ENCODE data around the gene ADAM10.

ADAM10 gene

GRCh38 chr15:58593870-58594269 lies 155.6 kb downstream of the ADAM10 start:
- H3K27ac ChIP-seq: peak overlapping the region; percentile 45; the same call in 1 of the 2 replicates
- no peaks in the 10 kb centered on the region for H4K20me1 ChIP-seq (ENCODE audit: insufficient read depth)
- no peak for TF ChIP-seq CTCF (conservative IDR thresholded peaks at IDR 0.05; ENCODE audit: low read depth, low read length)
- peaks cover 72% of the 10 kb centered on the region for H3K4me1 ChIP-seq (ENCODE audit: low read depth, poor library complexity, severe bottlenecking)
- H3K36me3 ChIP-seq (ENCODE audit: insufficient read depth): peaks cover 8% of the 10 kb centered on the region; the same call in 1 of the 2 replicates
- H3K4me3 ChIP-seq (IDR thresholded peaks at IDR 0.05; ENCODE audit: insufficient read depth, low read depth, low read length): no peak overlapping the region
- no peak overlapping the region for H2AFZ ChIP-seq (ENCODE audit: low read depth)
- H3K79me2 ChIP-seq (ENCODE audit: insufficient read depth, low read depth): no peaks in the 10 kb centered on the region; the same call in 1 of the 2 replicates
- no peaks in the 10 kb centered on the region for H3K27me3 ChIP-seq (ENCODE audit: insufficient read depth, low read depth)
- no peak overlapping the region for H3K9ac ChIP-seq
- peak overlapping the region; percentile 75 for H3K4me2 ChIP-seq

GRCh38 chr15:58590926-58591325 lies 158.6 kb downstream of the ADAM10 start:
- Histone ChIP-seq H3K4me1 (ENCODE audit: low read depth, poor library complexity, severe bottlenecking) (peaks cover 89% of the 10 kb centered on the region), H3K4me3 (IDR thresholded peaks at IDR 0.05; ENCODE audit: insufficient read depth, low read depth, low read length) (no peak overlapping the region), H3K9ac (no peak overlapping the region), H3K27me3 (ENCODE audit: insufficient read depth, low read depth) (no peaks in the 10 kb centered on the region), H3K36me3 (ENCODE audit: insufficient read depth) (no peaks in the 10 kb centered on the region), H3K4me2 (no peak overlapping the region), H2AFZ (ENCODE audit: low read depth) (no peak overlapping the region), H4K20me1 (ENCODE audit: insufficient read depth) (no peaks in the 10 kb centered on the region), H3K27ac (no peak overlapping the region), H3K79me2 (ENCODE audit: insufficient read depth, low read depth) (no peaks in the 10 kb centered on the region)
- TF ChIP-seq CTCF (conservative IDR thresholded peaks at IDR 0.05; ENCODE audit: low read depth, low read length): no peak

GRCh38 chr15:58590236-58590635 lies 159.3 kb downstream of the ADAM10 start:
- no peaks in the 10 kb centered on the region for H3K79me2 ChIP-seq (ENCODE audit: insufficient read depth, low read depth)
- H4K20me1 ChIP-seq (ENCODE audit: insufficient read depth): no peaks in the 10 kb centered on the region
- no peaks in the 10 kb centered on the region for H3K36me3 ChIP-seq (ENCODE audit: insufficient read depth)
- H3K27ac ChIP-seq: no peak overlapping the region
- TF ChIP-seq CTCF (conservative IDR thresholded peaks at IDR 0.05; ENCODE audit: low read depth, low read length): no peak
- H3K4me2 ChIP-seq: no peak overlapping the region
- H2AFZ ChIP-seq (ENCODE audit: low read depth): no peak overlapping the region
- no peaks in the 10 kb centered on the region for H3K27me3 ChIP-seq (ENCODE audit: insufficient read depth, low read depth)
- no peak overlapping the region for H3K9ac ChIP-seq
- no peak overlapping the region for H3K4me3 ChIP-seq (IDR thresholded peaks at IDR 0.05; ENCODE audit: insufficient read depth, low read depth, low read length)
- H3K4me1 ChIP-seq (ENCODE audit: low read depth, poor library complexity, severe bottlenecking): peaks cover 89% of the 10 kb centered on the region

GRCh38 chr15:58589047-58589446 lies 160.5 kb downstream of the ADAM10 start:
- H2AFZ ChIP-seq (ENCODE audit: low read depth): no peak overlapping the region
- no peak for TF ChIP-seq CTCF (conservative IDR thresholded peaks at IDR 0.05; ENCODE audit: low read depth, low read length)
- H3K27ac ChIP-seq: no peak overlapping the region; the same call in 1 of the 2 replicates
- H3K4me3 ChIP-seq (IDR thresholded peaks at IDR 0.05; ENCODE audit: insufficient read depth, low read depth, low read length): no peak overlapping the region
- H3K27me3 ChIP-seq (ENCODE audit: insufficient read depth, low read depth): no peaks in the 10 kb centered on the region
- no peaks in the 10 kb centered on the region for H3K79me2 ChIP-seq (ENCODE audit: insufficient read depth, low read depth)
- H3K9ac ChIP-seq: no peak overlapping the region
- H3K4me2 ChIP-seq: no peak overlapping the region; the same call in 1 of the 2 replicates
- no peaks in the 10 kb centered on the region for H3K36me3 ChIP-seq (ENCODE audit: insufficient read depth)
- no peaks in the 10 kb centered on the region for H4K20me1 ChIP-seq (ENCODE audit: insufficient read depth)
- H3K4me1 ChIP-seq (ENCODE audit: low read depth, poor library complexity, severe bottlenecking): peaks cover 89% of the 10 kb centered on the region

Data from KMS-11 (cell line).